Tibial nerve (tissue), 4 donors: ENCODE measurements around the gene DHX16.

Experiments used
- CTCF ChIP-seq, 5 experiments: fragments of 200-600 bp in 3 of 5; fragments of 450-650 bp in 2 of 5; sonication (generic) in 3 of 5; IDR thresholded peaks; one replicate each; pipeline ENCODE4 v1.5.1; 2016 to 2019; ENCODE audit warnings: antibody characterized with exemption in 5 of 5, mild to moderate bottlenecking in 3 of 5, moderate library complexity in 2 of 5
- EP300 ChIP-seq, 2 donors: sonication (generic); formaldehyde crosslinking; IDR thresholded peaks; one replicate each; pipeline ENCODE4 v1.6.1; 2017; ENCODE audit warnings: antibody characterized with exemption in 2 of 2, mild to moderate bottlenecking in 1 of 2
- POLR2A ChIP-seq, 2 donors: fragments of 450-650 bp; IDR thresholded peaks; one replicate each; pipeline ENCODE4 v1.6.1; 2017; ENCODE audit warnings: antibody characterized with exemption in 2 of 2, mild to moderate bottlenecking in 2 of 2, moderate library complexity in 2 of 2

GRCh38 chr6:30703821-30704220, 31.0 kb upstream of the DHX16 start:
- TF ChIP-seq POLR2A (IDR thresholded peaks at IDR 0.05), result no peak
- TF ChIP-seq CTCF (IDR thresholded peaks at IDR 0.05), result no peak
- TF ChIP-seq EP300 (IDR thresholded peaks at IDR 0.05), result no peak
